ENCODE results near the gene ACHE.

- TF ChIP-seq SUZ12 (IDR thresholded peaks at IDR 0.05; ENCODE audit: extremely low read depth, insufficient read depth, insufficient read length) (no peak), YY1 (IDR thresholded peaks at IDR 0.05; ENCODE audit: insufficient read depth, insufficient read length) (no peak), ZNF274 (IDR thresholded peaks at IDR 0.05; ENCODE audit: low read depth, low read length) (no peak)
Observed at GRCh38 chr7:100854146-100854895, 41.4 kb downstream of the ACHE start.

Measured in NT2/D1 (cell line).